ENCODE measurements around the gene ARHGEF2.

The ARHGEF2 gene

GRCh38 chr1:155904261-155904660, 74.1 kb downstream of the ARHGEF2 start:
- DNase-seq: no peak

- DNase-seq: no peak
These were observed 78.2 kb downstream of the ARHGEF2 start for GRCh38 chr1:155900161-155900560.

GRCh38 chr1:155899683-155900082, 78.7 kb downstream of the ARHGEF2 start:
- DNase-seq: no peak

DNA sequence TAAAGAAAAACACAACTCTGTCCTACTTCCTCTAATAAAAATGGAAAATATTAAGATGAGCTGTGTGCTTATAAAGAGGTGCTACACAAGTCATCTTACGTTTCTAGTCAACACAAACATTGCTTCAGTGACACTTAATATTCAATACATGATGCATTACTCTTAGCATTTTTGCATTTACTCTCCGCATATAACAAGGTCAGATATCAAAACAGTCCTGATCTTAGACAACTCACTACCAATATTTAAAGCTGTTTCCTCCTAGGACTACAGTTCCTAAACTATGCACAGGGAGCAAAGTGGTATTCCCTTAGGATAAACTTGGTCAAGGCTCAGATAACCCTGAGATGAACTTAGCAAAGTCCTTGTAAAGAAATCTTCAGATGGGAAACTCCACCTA, 79.5 kb downstream of the ARHGEF2 start:
- DNase-seq: no peak

DNA sequence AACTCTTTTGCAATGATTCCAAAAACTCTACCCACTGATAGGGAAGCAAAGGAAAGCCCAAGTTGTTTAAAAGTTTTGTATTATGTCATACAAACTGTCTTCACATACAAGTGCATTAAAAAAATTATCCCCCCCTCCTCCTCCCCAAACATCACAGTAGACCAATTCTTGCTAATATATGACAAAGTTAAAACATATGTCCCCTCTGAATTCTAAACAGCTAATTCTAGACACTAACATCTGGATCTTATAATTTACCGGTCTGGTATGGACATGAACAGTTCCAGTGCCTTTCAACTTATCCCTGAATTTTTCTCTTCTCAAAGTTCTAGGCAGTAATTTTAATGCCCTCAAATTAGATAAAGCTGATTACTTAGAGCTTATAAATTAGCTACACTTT, 80.6 kb downstream of the ARHGEF2 start:
- DNase-seq: no peak
